GM23338 (cell line): ENCODE data around the gene HOXB6. TPM values are rescaled to one million over a fixed set of nuclear protein-coding genes. Genes with fewer than 3 reads are reported as not detected.

Experiments
- ATAC-seq: fragments of 200-7000 bp; cut with Tn5 transposase; 3 replicates; pipeline ENCODE4 v1.9.1; 2020
- DNase-seq: peaks from one replicate; pipeline ENCODE4 v3.0.0-alpha.2; 2015; ENCODE audit warnings: low spot score
- H2AFZ ChIP-seq: fragments of 200-600 bp; sonication (generic); 2 replicates; pipeline ENCODE4 v1.8.0; 2016; ENCODE audit warnings: antibody characterized with exemption, mild to moderate bottlenecking, moderate library complexity
- H3F3A ChIP-seq: fragments of 200-600 bp; sonication (generic); replicated peaks from 2 replicates; pipeline ENCODE4 v1.8.0; 2017; ENCODE audit warnings: antibody characterized with exemption, mixed run types, low read depth
- H3K27ac ChIP-seq: fragments of 200-600 bp; sonication (generic); 2 replicates; pipeline ENCODE4 v1.6.1; 2016; ENCODE audit warnings: low read depth
- H3K27me3 ChIP-seq: fragments of 200-600 bp; sonication (generic); 2 replicates; pipeline ENCODE4 v1.8.0; 2016; ENCODE audit warnings: mild to moderate bottlenecking, mixed run types, moderate library complexity; ENCODE audit not compliant: insufficient read depth
- H3K36me3 ChIP-seq: fragments of 200-600 bp; sonication (generic); 2 replicates; pipeline ENCODE4 v1.8.0; 2016; ENCODE audit warnings: mild to moderate bottlenecking; ENCODE audit not compliant: insufficient read depth
- H3K4me1 ChIP-seq: fragments of 200-600 bp; sonication (generic); 2 replicates; pipeline ENCODE4 v1.8.0; 2016; ENCODE audit warnings: mild to moderate bottlenecking, moderate library complexity; ENCODE audit not compliant: insufficient read depth
- H3K4me2 ChIP-seq: fragments of 200-600 bp; sonication (generic); 2 replicates; pipeline ENCODE4 v1.7.1; 2017; ENCODE audit warnings: mixed run types
- H3K4me3 ChIP-seq: fragments of 200-600 bp; sonication (generic); 2 replicates; pipeline ENCODE4 v1.6.1; 2016; ENCODE audit warnings: mixed run types
- H3K79me2 ChIP-seq: fragments of 200-600 bp; sonication (generic); replicated peaks from 2 replicates; pipeline ENCODE4 v1.8.0; 2017; ENCODE audit warnings: mild to moderate bottlenecking; ENCODE audit not compliant: insufficient read depth
- H3K9me2 ChIP-seq: fragments of 200-600 bp; sonication (generic); 2 replicates; pipeline ENCODE4 v1.8.0; 2017; ENCODE audit not compliant: insufficient read depth
- H4K20me1 ChIP-seq: fragments of 200-600 bp; sonication (generic); replicated peaks from 2 replicates; pipeline ENCODE4 v1.8.0; 2017; ENCODE audit warnings: mild to moderate bottlenecking; ENCODE audit not compliant: insufficient read depth
- H3K27ac Mint-ChIP-seq: 2 replicates; pipeline ENCODE4 v1.8.0; 2020; ENCODE audit warnings: inconsistent platforms, mild to moderate bottlenecking, moderate library complexity, mixed read lengths
- H3K27me3 Mint-ChIP-seq: 3 replicates; pipeline ENCODE4 v1.8.0; 2022; ENCODE audit warnings: low read depth, mild to moderate bottlenecking, moderate library complexity, mixed read lengths, inconsistent platforms; ENCODE audit not compliant: insufficient read depth, poor library complexity
- H3K36me3 Mint-ChIP-seq: 3 replicates; pipeline ENCODE4 v1.8.0; 2021; ENCODE audit warnings: low read depth, mild to moderate bottlenecking, inconsistent platforms, moderate library complexity, mixed read lengths
- H3K4me1 Mint-ChIP-seq: 3 replicates; pipeline ENCODE4 v1.8.0; 2020; ENCODE audit warnings: mild to moderate bottlenecking, inconsistent platforms, mixed read lengths
- H3K4me3 Mint-ChIP-seq: 3 replicates; pipeline ENCODE4 v1.8.0; 2021; ENCODE audit warnings: moderate library complexity, mild to moderate bottlenecking, inconsistent platforms, mixed read lengths
- H3K9me3 Mint-ChIP-seq: 3 replicates; pipeline ENCODE4 v1.8.0; 2020; ENCODE audit warnings: moderate library complexity, mild to moderate bottlenecking, inconsistent platforms, mixed read lengths
- CREB1 ChIP-seq: fragments of 250-450 bp; sonication (Bioruptor Pico); IDR thresholded peaks from 2 replicates; pipeline ENCODE4 v1.5.0; 2020; ENCODE audit warnings: low read depth, mild to moderate bottlenecking, moderate library complexity
- EZH2 ChIP-seq: fragments of 200-600 bp; sonication (generic); IDR thresholded peaks from one replicate; pipeline ENCODE4 v1.8.0; 2017; ENCODE audit warnings: antibody characterized with exemption, mild to moderate bottlenecking, low read depth; ENCODE audit not compliant: unreplicated experiment
- JUNB ChIP-seq: IDR thresholded peaks from one replicate; pipeline ENCODE4 v1.6.1; 2016; ENCODE audit warnings: antibody characterized with exemption; ENCODE audit not compliant: unreplicated experiment
- NANOG ChIP-seq: IDR thresholded peaks from 2 replicates; pipeline ENCODE4 v1.6.1; 2016; ENCODE audit warnings: antibody characterized with exemption, borderline replicate concordance
- POLR2AphosphoS5 ChIP-seq: IDR thresholded peaks from 2 replicates; pipeline ENCODE4 v1.6.1; 2016; ENCODE audit warnings: antibody characterized with exemption, low read depth
- REST ChIP-seq: IDR thresholded peaks from one replicate; pipeline ENCODE4 v1.6.1; 2018; ENCODE audit warnings: antibody characterized with exemption; ENCODE audit not compliant: unreplicated experiment
- ZNF331 ChIP-seq: fragments of 250-450 bp; sonication (Bioruptor Pico); IDR thresholded peaks from 2 replicates; pipeline ENCODE4 v1.5.0; 2020; ENCODE audit warnings: low read depth, mild to moderate bottlenecking, moderate library complexity
- ZNF462 ChIP-seq: fragments of 250-450 bp; sonication (Bioruptor Pico); IDR thresholded peaks from 2 replicates; pipeline ENCODE4 v1.5.0; 2020; ENCODE audit warnings: mild to moderate bottlenecking, moderate library complexity
- polyA plus RNA-seq: library from polyadenylated mRNA; unstranded; fragments of >200 nt; fragmentation: Nextera tagmentation; extraction: Ambion mirVana; gene quantifications from 2 replicates; pipeline ENCODE4 v1.2.1, GENCODE V29; 2016
- total RNA-seq: library from RNA; depleted of rRNA; stranded (reverse); fragments of >200 nt; shearing (Covaris generic); gene quantifications from 2 replicates; pipeline ENCODE4 v1.2.3, GENCODE V29; 2014

The HOXB6 gene
- total and polyA plus RNA-seq, 2 experiments from 2014 or later, result not detected

- no peak overlapping the region for H3K4me2 ChIP-seq
- no peak overlapping the region for H3K27ac ChIP-seq
- peaks cover 27% of the 10 kb centered on the region for H3K4me1 ChIP-seq
- Mint-ChIP-seq H3K9me3 (peaks cover 4% of the 10 kb centered on the region; the same call in 2 of the 3 replicates), H3K27ac (no peak overlapping the region), H3K4me1 (peaks cover 21% of the 10 kb centered on the region), H3K4me3 (no peak overlapping the region), H3K36me3 (peaks cover 3% of the 10 kb centered on the region; the same call in 2 of the 3 replicates), H3K27me3 (peaks cover 97% of the 10 kb centered on the region)
- no peaks in the 10 kb centered on the region for H3K9me2 ChIP-seq
- DNase-seq, result no peak
- no peak overlapping the region for H2AFZ ChIP-seq
- no peaks in the 10 kb centered on the region for H3K79me2 ChIP-seq
- TF ChIP-seq ZNF331 (CRISPR knock-in tag), result no peak
- TF ChIP-seq REST, result no peak
- no peak for TF ChIP-seq NANOG
- peak; percentile 5 for TF ChIP-seq EZH2
- no peak for TF ChIP-seq ZNF462 (CRISPR knock-in tag)
- no peak for TF ChIP-seq JUNB
- TF ChIP-seq CREB1, result no peak
- no peak for TF ChIP-seq POLR2AphosphoS5
- peaks cover 100% of the 10 kb centered on the region for H3K27me3 ChIP-seq
- ATAC-seq, result no peak
- H3F3A ChIP-seq, result peaks cover 45% of the 10 kb centered on the region
- peaks cover 52% of the 10 kb centered on the region for H4K20me1 ChIP-seq
- no peak overlapping the region for H3K4me3 ChIP-seq
- H3K36me3 ChIP-seq, result no peaks in the 10 kb centered on the region
Observed at GRCh38 chr17:48623583-48623982, 18.8 kb upstream of the HOXB6 start.
